Breast epithelium (tissue), 4 donors: ENCODE data around the gene OTUD4. TPM values are rescaled to one million over a fixed set of nuclear protein-coding genes. Genes with fewer than 3 reads are reported as not detected.

ENCODE experiments used
- DNase-seq, 2 donors: peaks; one replicate each; pipeline ENCODE4 v3.0.0-alpha.2; 2019; ENCODE audit warnings: low spot score in 2 of 2
- H3K27ac ChIP-seq, 2 donors: fragments of 200-600 bp; sonication (generic) in 1 of 2; one replicate each; pipeline ENCODE4 v1.5.1; 2016 to 2019; ENCODE audit warnings: mild to moderate bottlenecking in 1 of 2
- H3K27me3 ChIP-seq, 2 donors: fragments of 200-600 bp; sonication (generic) in 1 of 2; one replicate each; pipeline versions ENCODE4 v1.5.1 to v1.6.0; 2017 to 2019; ENCODE audit warnings: control low read depth in 1 of 2, mild to moderate bottlenecking in 1 of 2
- H3K36me3 ChIP-seq: fragments of 200-600 bp; one replicate; pipeline ENCODE4 v1.5.1; 2019
- H3K4me1 ChIP-seq, 2 donors: fragments of 200-600 bp; sonication (generic); one replicate each; pipeline ENCODE4 v1.5.1; 2016 to 2019; ENCODE audit warnings: control low read depth in 1 of 2
- H3K4me3 ChIP-seq, 3 donors: fragments of 200-600 bp; sonication (generic); 1 replicate in 2 of 3; 2 replicates in 1 of 3; pipeline ENCODE4 v1.5.1; 2016 to 2019; ENCODE audit warnings: mild to moderate bottlenecking in 3 of 3, moderate library complexity in 2 of 3
- H3K9me3 ChIP-seq, 2 donors: fragments of 200-600 bp; sonication (generic) in 1 of 2; one replicate each; pipeline ENCODE4 v1.5.1; 2016 to 2019; ENCODE audit warnings: control low read depth in 1 of 2
- POLR2A ChIP-seq: fragments of 450-650 bp; IDR thresholded peaks from one replicate; pipeline ENCODE4 v1.6.1; 2016; ENCODE audit warnings: antibody characterized with exemption, mild to moderate bottlenecking, moderate library complexity
- POLR2AphosphoS5 ChIP-seq, 3 donors: sonication (generic); formaldehyde crosslinking; IDR thresholded peaks; one replicate each; pipeline ENCODE4 v1.6.1; 2017; ENCODE audit warnings: antibody characterized with exemption in 3 of 3
- intact Hi-C: fragments of 100-400 bp; cut with DNase I; formaldehyde crosslinking; loops from one replicate; pipeline ENCODE4 v1.15.1; 2023; ENCODE audit warnings: low total_unique reads
- total RNA-seq, 3 donors: library from RNA; depleted of rRNA; stranded (reverse); fragments of >200 nt; gene quantifications; one replicate each; pipeline ENCODE4 v1.1.0, GENCODE V29; 2016
- TF ChIP-seq, protein P1 (sequence below), 3 donors: fragments of 450-650 bp; IDR thresholded peaks; one replicate each; pipeline ENCODE4 v1.5.1; 2016 to 2017; ENCODE audit warnings: antibody characterized with exemption in 3 of 3, mild to moderate bottlenecking in 3 of 3, moderate library complexity in 3 of 3

Gene OTUD4
- total RNA-seq, 3 donors from 2014 or later, result 22.9 to 55.8 (median 35.7) TPM

DNA sequence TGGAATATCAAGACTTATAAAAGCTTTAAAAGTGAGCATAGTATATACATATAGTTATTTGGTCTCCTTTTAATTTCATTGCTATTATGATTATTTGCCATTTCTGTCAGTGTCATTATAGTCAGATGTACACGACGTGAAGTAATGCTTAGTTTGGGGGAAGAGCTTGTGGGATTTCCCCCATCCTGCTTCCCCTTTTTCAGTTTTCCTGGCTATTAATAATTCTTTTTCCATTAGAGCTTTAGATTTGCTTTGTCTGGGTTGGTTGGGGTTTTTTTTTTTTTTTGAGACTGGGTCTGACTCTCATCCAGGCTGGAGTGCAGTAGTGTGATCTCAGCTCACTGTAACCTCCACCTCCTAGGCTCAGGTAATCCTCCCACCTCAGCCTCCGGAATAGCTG, 76.9 kb downstream of the OTUD4 start:
- no peak for TF ChIP-seq POLR2A
- TF ChIP-seq, protein P1, sequence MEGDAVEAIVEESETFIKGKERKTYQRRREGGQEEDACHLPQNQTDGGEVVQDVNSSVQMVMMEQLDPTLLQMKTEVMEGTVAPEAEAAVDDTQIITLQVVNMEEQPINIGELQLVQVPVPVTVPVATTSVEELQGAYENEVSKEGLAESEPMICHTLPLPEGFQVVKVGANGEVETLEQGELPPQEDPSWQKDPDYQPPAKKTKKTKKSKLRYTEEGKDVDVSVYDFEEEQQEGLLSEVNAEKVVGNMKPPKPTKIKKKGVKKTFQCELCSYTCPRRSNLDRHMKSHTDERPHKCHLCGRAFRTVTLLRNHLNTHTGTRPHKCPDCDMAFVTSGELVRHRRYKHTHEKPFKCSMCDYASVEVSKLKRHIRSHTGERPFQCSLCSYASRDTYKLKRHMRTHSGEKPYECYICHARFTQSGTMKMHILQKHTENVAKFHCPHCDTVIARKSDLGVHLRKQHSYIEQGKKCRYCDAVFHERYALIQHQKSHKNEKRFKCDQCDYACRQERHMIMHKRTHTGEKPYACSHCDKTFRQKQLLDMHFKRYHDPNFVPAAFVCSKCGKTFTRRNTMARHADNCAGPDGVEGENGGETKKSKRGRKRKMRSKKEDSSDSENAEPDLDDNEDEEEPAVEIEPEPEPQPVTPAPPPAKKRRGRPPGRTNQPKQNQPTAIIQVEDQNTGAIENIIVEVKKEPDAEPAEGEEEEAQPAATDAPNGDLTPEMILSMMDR (IDR thresholded peaks at IDR 0.05), result no peak
- no peak for TF ChIP-seq POLR2AphosphoS5 (IDR thresholded peaks at IDR 0.05)
- H3K27me3 ChIP-seq, result no peaks in the 10 kb centered on the region
- no peaks in the 10 kb centered on the region for H3K9me3 ChIP-seq
- DNase-seq, result no peak
- H3K36me3 ChIP-seq, result no peaks in the 10 kb centered on the region
- H3K4me3 ChIP-seq, result no peak overlapping the region
- no peak overlapping the region for H3K27ac ChIP-seq
- intact Hi-C loops, result no loop called here
- no peaks in the 10 kb centered on the region for H3K4me1 ChIP-seq

DNA sequence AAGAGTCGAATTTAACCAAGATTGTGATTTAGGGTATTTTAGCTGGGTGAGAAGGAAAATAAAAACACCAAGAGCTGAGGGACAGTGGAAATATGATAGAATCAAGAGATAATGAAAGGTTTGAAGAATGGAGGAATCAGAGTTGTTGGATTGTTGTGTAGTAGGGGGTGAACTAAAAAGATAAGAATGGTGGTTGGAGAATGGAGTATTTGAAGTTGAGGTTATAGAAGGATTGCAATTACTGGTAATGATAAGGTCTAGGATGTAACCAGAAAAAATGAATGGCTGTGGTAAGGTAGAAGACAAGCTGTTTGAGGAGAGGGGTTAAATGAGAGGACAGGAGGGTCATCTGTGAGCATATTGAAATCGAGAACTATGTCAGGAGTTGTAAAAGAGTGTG, 77.8 kb downstream of the OTUD4 start:
- no peak overlapping the region for H3K27ac ChIP-seq
- H3K27me3 ChIP-seq, result no peaks in the 10 kb centered on the region
- no peaks in the 10 kb centered on the region for H3K4me1 ChIP-seq
- H3K36me3 ChIP-seq, result no peaks in the 10 kb centered on the region
- H3K4me3 ChIP-seq, result no peak overlapping the region
- intact Hi-C loops, result no loop called here
- no peaks in the 10 kb centered on the region for H3K9me3 ChIP-seq
- TF ChIP-seq, protein P1 (IDR thresholded peaks at IDR 0.05), result no peak
- TF ChIP-seq POLR2AphosphoS5 (IDR thresholded peaks at IDR 0.05) (no peak), POLR2A (no peak)
- DNase-seq, result no peak

DNA sequence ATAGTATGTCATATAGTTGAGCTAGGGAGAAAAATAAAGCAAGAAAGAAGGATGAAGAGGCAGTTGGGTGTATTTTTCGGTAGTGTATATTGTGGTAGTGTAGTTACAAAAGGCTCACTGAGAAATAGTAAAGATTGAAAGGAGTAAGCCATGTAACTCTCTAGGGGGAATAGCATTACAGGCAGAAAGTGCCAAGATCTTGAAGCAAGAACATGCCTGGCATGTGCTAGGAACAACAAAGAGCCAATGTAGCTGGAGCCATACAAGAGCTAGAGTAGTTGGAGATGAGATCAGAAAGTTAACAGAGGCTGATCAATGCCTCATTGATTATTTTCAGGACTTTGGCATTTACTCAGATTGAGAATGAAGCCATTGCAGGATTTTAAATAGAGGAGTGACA, 79.3 kb downstream of the OTUD4 start:
- intact Hi-C loops, result no loop called here
- TF ChIP-seq POLR2AphosphoS5 (IDR thresholded peaks at IDR 0.05), result no peak
- TF ChIP-seq, protein P1 (IDR thresholded peaks at IDR 0.05), result no peak
- no peak for TF ChIP-seq POLR2A
- no peak overlapping the region for H3K4me3 ChIP-seq
- no peaks in the 10 kb centered on the region for H3K9me3 ChIP-seq
- no peaks in the 10 kb centered on the region for H3K27me3 ChIP-seq
- no peaks in the 10 kb centered on the region for H3K36me3 ChIP-seq
- H3K4me1 ChIP-seq, result no peaks in the 10 kb centered on the region
- DNase-seq, result no peak
- no peak overlapping the region for H3K27ac ChIP-seq

- Histone ChIP-seq H3K36me3 (no peaks in the 10 kb centered on the region), H3K4me1 (no peaks in the 10 kb centered on the region), H3K4me3 (peak overlapping the region; percentile 68 to 95 (median 69)), H3K27ac (no peak overlapping the region), H3K27me3 (no peaks in the 10 kb centered on the region), H3K9me3 (no peaks in the 10 kb centered on the region)
- DNase-seq, result no peak
- TF ChIP-seq POLR2A (no peak), POLR2AphosphoS5 (IDR thresholded peaks at IDR 0.05) (no peak)
- TF ChIP-seq, protein P1 (IDR thresholded peaks at IDR 0.05), result no peak
- intact Hi-C loops, result no loop called here
Measured at GRCh38 chr4:145099653-145100052, 80.7 kb downstream of the OTUD4 start.

DNA sequence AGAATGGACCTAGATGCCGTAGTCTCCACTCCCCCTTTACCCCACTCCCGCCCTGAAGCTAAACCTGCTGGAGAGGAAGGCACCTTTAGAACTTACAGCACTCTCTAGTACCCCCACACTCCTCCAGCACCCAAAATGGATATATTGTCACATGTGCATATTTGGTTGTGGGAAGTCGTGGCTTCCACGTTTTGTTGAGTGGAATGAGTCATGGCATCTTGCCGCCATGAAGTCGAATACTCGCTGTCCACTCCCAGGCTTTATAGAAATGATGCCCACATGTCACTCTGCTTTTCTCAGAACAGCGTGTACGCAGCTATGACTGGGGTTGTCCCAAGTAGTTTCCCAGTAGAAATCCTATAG, 81.7 kb downstream of the OTUD4 start:
- H3K27me3 ChIP-seq, result no peaks in the 10 kb centered on the region
- peaks cover 3% of the 10 kb centered on the region for H3K36me3 ChIP-seq
- peak in 1 of 2 donors; percentile 24 for DNase-seq
- H3K4me1 ChIP-seq, result no peaks in the 10 kb centered on the region
- H3K9me3 ChIP-seq, result peaks cover 4 to 7% of the 10 kb centered on the region in 2 donors
- intact Hi-C loops, result no loop called here
- TF ChIP-seq POLR2A, result no peak
- TF ChIP-seq POLR2AphosphoS5 (IDR thresholded peaks at IDR 0.05), result no peak
- TF ChIP-seq, protein P1 (IDR thresholded peaks at IDR 0.05), result no peak
- peak overlapping the region; percentile 68 to 95 (median 69) for H3K4me3 ChIP-seq
- peak overlapping the region; percentile 95 to 96 for H3K27ac ChIP-seq
